ENCODE measurements around the gene RBMS1.

The RBMS1 gene

GRCh38 chr2:160513120-160513519 is 19.5 kb upstream of the RBMS1 start:
- no peak overlapping the region for H3K27ac ChIP-seq
- no peak for DNase-seq (ENCODE audit: low spot score)
- no peak for TF ChIP-seq CTCF (conservative IDR thresholded peaks at IDR 0.05; ENCODE audit: low read depth)
- ChIA-PET POLR2A (ENCODE audit: low non-redundant PET) (no interaction called here), CTCF (no interaction called here)

- CTCF ChIA-PET: no interaction called here
- DNase-seq (ENCODE audit: low spot score): no peak
- TF ChIP-seq CTCF (conservative IDR thresholded peaks at IDR 0.05; ENCODE audit: low read depth): no peak
Measured at GRCh38 chr2:160512491-160512890, 18.9 kb upstream of the RBMS1 start.

GRCh38 chr2:160510617-160511016 is 17.0 kb upstream of the RBMS1 start:
- ChIA-PET CTCF (no interaction called here), POLR2A (ENCODE audit: low non-redundant PET) (no interaction called here)
- DNase-seq (ENCODE audit: low spot score): no peak
- no peak overlapping the region for H3K27ac ChIP-seq
- no peak for TF ChIP-seq CTCF (conservative IDR thresholded peaks at IDR 0.05; ENCODE audit: low read depth)

More at GRCh38 chr2:160512491-160512890, 18.9 kb upstream of the RBMS1 start:
- POLR2A ChIA-PET (ENCODE audit: low non-redundant PET): no interaction called here
- H3K27ac ChIP-seq: no peak overlapping the region

GRCh38 chr2:160509016-160509415 is 15.4 kb upstream of the RBMS1 start:
- no peak for TF ChIP-seq CTCF (conservative IDR thresholded peaks at IDR 0.05; ENCODE audit: low read depth)
- CTCF ChIA-PET: interaction anchor here (0.7 to 1.1 kb wide), 2 partner anchors 103 to 399 kb away, joined by 4 read pairs; no protein-coding TSS in a partner anchor
- H3K27ac ChIP-seq: no peak overlapping the region
- POLR2A ChIA-PET (ENCODE audit: low non-redundant PET): no interaction called here
- DNase-seq (ENCODE audit: low spot score): no peak

GRCh38 chr2:160507464-160507863 is 13.9 kb upstream of the RBMS1 start:
- no peak for TF ChIP-seq CTCF (conservative IDR thresholded peaks at IDR 0.05; ENCODE audit: low read depth)
- no peak overlapping the region for H3K27ac ChIP-seq
- ChIA-PET POLR2A (ENCODE audit: low non-redundant PET) (no interaction called here), CTCF (interaction anchor here (0.7 kb wide), 1 partner anchor 31 kb away, joined by 3 read pairs; no protein-coding TSS in a partner anchor)
- no peak for DNase-seq (ENCODE audit: low spot score)

GRCh38 chr2:160507046-160507407 is 13.4 kb upstream of the RBMS1 start:
- no peak overlapping the region for H3K27ac ChIP-seq
- no peak for DNase-seq (ENCODE audit: low spot score)
- ChIA-PET POLR2A (ENCODE audit: low non-redundant PET) (no interaction called here), CTCF (no interaction called here)
- TF ChIP-seq CTCF (conservative IDR thresholded peaks at IDR 0.05; ENCODE audit: low read depth): no peak

Measured in RWPE1 (cell line).